Psoas muscle (tissue), 8 donors: ENCODE measurements around the gene SPTBN4. TPM values are rescaled to one million over a fixed set of nuclear protein-coding genes. Genes with fewer than 3 reads are reported as not detected.
A peak's percentile ranks its signal among the peaks of the same experiment; 100 is the strongest.

Experiments used
- ATAC-seq, 4 donors: fragments of 200-7000 bp; cut with Tn5 transposase; one replicate each; pipeline ENCODE4 v1.9.1; 2020; ENCODE audit warnings: moderate library complexity in 3 of 4, mild to moderate bottlenecking in 2 of 4
- DNase-seq, 2 donors: peaks; one replicate each; pipeline ENCODE4 v3.0.0-alpha.2; 2020
- H3K27ac ChIP-seq: fragments of 200-600 bp; one replicate; pipeline ENCODE4 v1.8.0; 2022
- H3K27me3 ChIP-seq, 3 donors: fragments of 200-600 bp in 1 of 3; one replicate each; pipeline versions ENCODE4 v1.6.1 to v1.8.0; 2013 to 2022; ENCODE audit warnings: low read length in 2 of 3, mild to moderate bottlenecking in 2 of 3, moderate library complexity in 1 of 3; ENCODE audit not compliant: insufficient read depth in 3 of 3
- H3K36me3 ChIP-seq, 2 donors: fragments of 200-600 bp in 1 of 2; one replicate each; pipeline versions ENCODE4 v1.6.1 to v1.8.0; 2013 to 2022; ENCODE audit warnings: low read depth in 1 of 2, mild to moderate bottlenecking in 1 of 2, moderate library complexity in 1 of 2; ENCODE audit not compliant: insufficient read depth in 1 of 2
- H3K4me1 ChIP-seq: fragments of 200-600 bp; one replicate; pipeline ENCODE4 v1.8.0; 2022
- H3K4me3 ChIP-seq: fragments of 200-600 bp; one replicate; pipeline ENCODE4 v1.8.0; 2022; ENCODE audit warnings: mild to moderate bottlenecking
- H3K9me3 ChIP-seq: fragments of 200-600 bp; one replicate; pipeline ENCODE4 v1.8.0; 2022
- WGBS, 3 donors: extraction: QIAGEN DNeasy Blood & Tissue Kit; methylation state at CpG; one replicate each; pipeline versions ENCODE4 v1.1.6 to v1.1.7; 2013; 5-methylcytosine and 5-hydroxymethylcytosine counted together
- intact Hi-C, 2 donors: fragments of 100-400 bp; cut with DNase I; formaldehyde crosslinking; loops; one replicate each; pipeline versions ENCODE4 v1.11.0 to v1.14.2; 2022
- polyA plus RNA-seq, 3 donors: library from polyadenylated mRNA; stranded (reverse); fragments of 200-250 nt; gene quantifications; one replicate each; pipeline ENCODE4 v1.2.3, GENCODE V29; 2013
- total RNA-seq, 4 donors: library from RNA; stranded (reverse); fragmentation: NEBNext Ultra II Directional in 2 of 4; extraction: Animal tissue kit (Norgen Biotek cat#: 25700) in 2 of 4; gene quantifications; one replicate each; pipeline versions ENCODE4 v1.2.1 to v1.2.4, GENCODE V29; 2021 to 2023
- TF ChIP-seq, protein P1 (sequence below): fragments of 200-600 bp; IDR thresholded peaks from one replicate; pipeline ENCODE4 v1.8.0; 2022; ENCODE audit warnings: antibody characterized with exemption
- donor health status: healthy with polysubstance abuse.
- donor health status: DM: no; HTN: no; CAD: no; lungs with moderate emphysema.
- donor health status: Bipolar disorder and iron deficiency.
- donor health status: healthy.
- donor health status: DM: yes; HTN: yes; CAD: no.
- donor health status: DM: no; HTN: no; CAD: no.
- donor health status: DM: no; HTN: no; CAD: no.
- donor health status: DM: yes; HTN: yes; CAD: no.

SPTBN4 gene
- total and polyA plus RNA-seq, 7 donors: 0.66 to 4.7 (median 2.8) TPM

DNA sequence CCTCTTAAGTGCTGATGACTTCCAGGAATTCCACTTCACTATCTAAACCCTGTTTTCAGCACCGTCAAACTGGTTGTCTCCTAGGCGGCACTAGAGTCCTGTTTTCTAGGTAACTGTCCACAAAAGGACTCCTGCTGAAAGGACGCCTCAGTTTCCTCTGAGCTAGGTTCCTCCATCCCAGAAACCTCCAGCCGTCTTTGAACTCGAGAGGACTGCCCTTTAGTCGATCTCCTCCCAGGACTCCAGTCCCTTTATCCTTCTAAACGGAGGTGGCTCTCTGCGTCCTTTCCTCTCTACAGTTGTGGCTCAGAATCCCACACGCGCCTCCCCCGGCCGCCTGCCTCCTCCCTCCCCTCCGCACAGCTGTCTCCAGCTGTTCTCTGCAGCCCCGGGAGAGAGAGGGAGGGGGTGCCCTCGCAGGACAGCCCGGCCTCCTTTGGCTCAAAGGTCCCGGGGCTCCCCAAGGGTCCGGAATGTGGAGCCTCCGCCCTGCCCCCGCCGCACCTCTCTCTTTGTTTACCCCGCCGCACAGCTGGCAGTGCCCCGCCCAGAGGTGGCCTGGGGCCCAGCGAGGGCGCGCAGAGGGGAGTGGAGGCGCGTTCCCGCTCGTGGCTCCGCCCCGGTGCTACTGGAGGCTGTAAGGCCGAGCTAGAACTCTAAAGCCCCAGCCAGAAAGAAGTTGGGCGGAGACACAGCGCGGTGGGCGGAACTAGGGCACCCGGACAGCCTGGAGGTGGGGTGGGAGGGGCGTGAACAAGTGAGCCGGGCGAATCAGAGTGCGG lies 136.8 kb downstream of the SPTBN4 start:
- ATAC-seq: peak; percentile 80 to 85 (median 85)

DNA sequence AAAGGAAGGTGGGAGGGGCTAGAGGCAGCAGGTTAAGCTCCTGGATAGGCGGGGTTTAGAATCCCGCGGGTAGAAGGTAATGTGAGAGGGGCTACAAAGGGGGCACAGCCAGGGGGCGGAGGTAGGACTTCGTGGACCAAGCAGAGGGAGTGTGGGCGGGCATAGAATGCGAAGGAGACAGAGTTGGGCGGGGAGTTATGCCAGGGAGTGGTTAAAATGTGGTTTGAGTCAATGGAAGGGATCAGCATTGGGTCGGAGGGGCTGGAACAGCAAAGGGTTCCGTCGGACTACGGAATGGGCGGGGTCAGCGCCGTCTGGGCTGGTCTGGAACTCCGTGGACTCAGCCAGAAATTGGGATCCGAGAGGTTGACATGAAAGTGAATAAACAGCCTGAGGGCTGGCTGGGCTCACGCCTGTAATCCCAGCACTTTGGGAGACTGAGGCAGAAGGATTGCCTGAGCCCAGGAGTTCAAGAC lies 137.4 kb downstream of the SPTBN4 start:
- 7 to 8% (median 7%) methylated on average over 18 of the region's 18 CpGs for WGBS, 3 donors
- ATAC-seq: no peak
- no peaks in the 10 kb centered on the region for H3K9me3 ChIP-seq
- peak overlapping the region; percentile 67 for H3K4me3 ChIP-seq
- TF ChIP-seq, protein P1, sequence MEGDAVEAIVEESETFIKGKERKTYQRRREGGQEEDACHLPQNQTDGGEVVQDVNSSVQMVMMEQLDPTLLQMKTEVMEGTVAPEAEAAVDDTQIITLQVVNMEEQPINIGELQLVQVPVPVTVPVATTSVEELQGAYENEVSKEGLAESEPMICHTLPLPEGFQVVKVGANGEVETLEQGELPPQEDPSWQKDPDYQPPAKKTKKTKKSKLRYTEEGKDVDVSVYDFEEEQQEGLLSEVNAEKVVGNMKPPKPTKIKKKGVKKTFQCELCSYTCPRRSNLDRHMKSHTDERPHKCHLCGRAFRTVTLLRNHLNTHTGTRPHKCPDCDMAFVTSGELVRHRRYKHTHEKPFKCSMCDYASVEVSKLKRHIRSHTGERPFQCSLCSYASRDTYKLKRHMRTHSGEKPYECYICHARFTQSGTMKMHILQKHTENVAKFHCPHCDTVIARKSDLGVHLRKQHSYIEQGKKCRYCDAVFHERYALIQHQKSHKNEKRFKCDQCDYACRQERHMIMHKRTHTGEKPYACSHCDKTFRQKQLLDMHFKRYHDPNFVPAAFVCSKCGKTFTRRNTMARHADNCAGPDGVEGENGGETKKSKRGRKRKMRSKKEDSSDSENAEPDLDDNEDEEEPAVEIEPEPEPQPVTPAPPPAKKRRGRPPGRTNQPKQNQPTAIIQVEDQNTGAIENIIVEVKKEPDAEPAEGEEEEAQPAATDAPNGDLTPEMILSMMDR: no peak
- H3K27ac ChIP-seq: peak overlapping the region; percentile 60
- DNase-seq: no peak
- intact Hi-C loops: loop anchor here in 1 of 2 donors (2.0 to 5.0 kb wide), 2 partner anchors 31 to 77 kb away; no protein-coding TSS in a partner anchor
- H3K36me3 ChIP-seq: no peaks in the 10 kb centered on the region
- peaks cover 0 to 22% (median 10%) of the 10 kb centered on the region in 3 donors for H3K27me3 ChIP-seq
- peaks cover 45% of the 10 kb centered on the region for H3K4me1 ChIP-seq

More for the DNA sequence above, 136.8 kb downstream of the SPTBN4 start:
- TF ChIP-seq, protein P1: no peak
- H3K4me1 ChIP-seq: peaks cover 45% of the 10 kb centered on the region
- DNase-seq: peak; percentile 97 to 98
- 2 to 4% (median 3%) methylated on average over 42 to 43 of the region's 43 CpGs for WGBS, 3 donors
- H3K4me3 ChIP-seq: peak overlapping the region; percentile 67
- no peaks in the 10 kb centered on the region for H3K9me3 ChIP-seq
- peaks cover 0 to 22% (median 10%) of the 10 kb centered on the region in 3 donors for H3K27me3 ChIP-seq
- intact Hi-C loops: loop anchor here in 1 of 2 donors (2.0 to 5.0 kb wide), 2 partner anchors 31 to 76 kb away; no protein-coding TSS in a partner anchor
- no peaks in the 10 kb centered on the region for H3K36me3 ChIP-seq
- H3K27ac ChIP-seq: peak overlapping the region; percentile 60

DNA sequence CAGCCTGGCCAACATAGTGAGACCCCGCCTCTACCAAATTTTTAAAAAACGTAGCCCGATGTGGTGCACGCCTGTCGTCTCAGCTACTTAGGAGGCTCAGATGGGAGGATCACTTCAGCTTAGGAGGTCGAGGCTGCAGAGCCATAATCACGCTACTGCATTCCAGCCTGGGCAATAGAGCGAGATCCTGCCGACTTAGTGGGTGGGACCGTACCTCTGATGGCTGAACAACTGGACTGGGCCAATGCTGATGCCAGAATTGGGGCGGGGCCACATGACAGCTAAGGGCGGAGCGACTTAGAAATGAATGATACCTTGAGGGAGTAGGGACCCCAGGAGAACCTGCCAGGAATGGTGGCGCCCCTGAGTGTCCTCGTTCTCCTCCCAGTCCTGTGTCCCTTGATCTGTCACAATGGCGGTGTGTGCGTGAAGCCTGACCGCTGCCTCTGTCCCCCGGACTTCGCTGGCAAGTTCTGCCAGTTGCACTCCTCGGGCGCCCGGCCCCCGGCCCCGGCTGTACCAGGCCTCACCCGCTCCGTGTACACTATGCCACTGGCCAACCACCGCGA lies 137.9 kb downstream of the SPTBN4 start:
- peak in 1 of 4 donors; percentile 1 for ATAC-seq
- Histone ChIP-seq H3K4me1 (peaks cover 45% of the 10 kb centered on the region), H3K27me3 (peaks cover 0 to 17% (median 8%) of the 10 kb centered on the region in 3 donors), H3K27ac (peak overlapping the region; percentile 76), H3K4me3 (peak overlapping the region; percentile 67), H3K9me3 (no peaks in the 10 kb centered on the region), H3K36me3 (no peaks in the 10 kb centered on the region)
- WGBS, 3 donors: 28 to 40% (median 31%) methylated on average over 22 to 29 of the region's 29 CpGs
- TF ChIP-seq, protein P1: no peak
- intact Hi-C loops: loop anchor here in 1 of 2 donors (2.0 to 5.0 kb wide), 2 partner anchors 30 to 77 kb away; no protein-coding TSS in a partner anchor
- DNase-seq: no peak

DNA sequence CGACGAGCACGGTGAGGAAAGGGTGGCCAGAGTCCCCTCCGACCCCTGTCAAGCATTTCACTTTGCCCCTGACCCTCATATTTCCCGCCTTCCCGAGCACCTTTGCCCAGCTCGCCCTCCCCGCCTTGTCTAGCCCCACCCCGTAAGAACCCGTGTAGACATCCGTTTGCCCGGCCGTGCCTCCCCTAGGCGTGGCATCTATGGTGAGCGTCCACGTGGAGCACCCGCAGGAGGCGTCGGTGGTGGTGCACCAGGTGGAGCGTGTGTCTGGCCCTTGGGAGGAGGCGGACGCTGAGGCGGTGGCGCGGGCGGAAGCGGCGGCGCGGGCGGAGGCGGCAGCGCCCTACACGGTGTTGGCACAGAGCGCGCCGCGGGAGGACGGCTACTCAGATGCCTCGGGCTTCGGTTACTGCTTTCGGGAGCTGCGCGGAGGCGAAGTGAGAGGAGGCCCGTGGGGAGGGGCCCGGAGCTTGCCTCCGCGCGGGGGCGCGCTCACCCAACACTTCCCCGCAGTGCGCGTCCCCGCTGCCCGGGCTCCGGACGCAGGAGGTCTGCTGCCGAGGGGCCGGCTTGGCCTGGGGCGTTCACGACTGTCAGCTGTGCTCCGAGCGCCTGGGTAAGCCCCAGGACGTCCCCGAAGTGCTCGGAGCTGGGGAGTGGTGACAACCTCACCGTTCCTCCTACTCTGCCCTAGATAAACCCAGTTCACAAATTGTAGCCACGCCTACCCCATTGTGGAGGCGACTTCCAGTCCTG lies 138.6 kb downstream of the SPTBN4 start:
- peaks cover 44% of the 10 kb centered on the region for H3K4me1 ChIP-seq
- H3K36me3 ChIP-seq: no peaks in the 10 kb centered on the region
- H3K9me3 ChIP-seq: no peaks in the 10 kb centered on the region
- ATAC-seq (peak; percentile 52 to 59 (median 56)), DNase-seq (peak; percentile 72 to 86)
- peak overlapping the region; percentile 76 for H3K27ac ChIP-seq
- WGBS, 3 donors: 2% methylated on average over 55 to 71 of the region's 71 CpGs
- H3K4me3 ChIP-seq: peak overlapping the region; percentile 67
- TF ChIP-seq, protein P1: peak; percentile 4
- intact Hi-C loops: loop anchor here in 1 of 2 donors (2.0 kb wide), 1 partner anchor 29 kb away; no protein-coding TSS in a partner anchor
- H3K27me3 ChIP-seq: peaks cover 0 to 11% (median 3%) of the 10 kb centered on the region in 3 donors
